ENCODE measurements around the gene CDH22. TPM values are rescaled to one million over a fixed set of nuclear protein-coding genes. Genes with fewer than 3 reads are reported as not detected.

CDH22 gene
- total RNA-seq, 1 donor from 2014 or later = 0.13 TPM

DNA sequence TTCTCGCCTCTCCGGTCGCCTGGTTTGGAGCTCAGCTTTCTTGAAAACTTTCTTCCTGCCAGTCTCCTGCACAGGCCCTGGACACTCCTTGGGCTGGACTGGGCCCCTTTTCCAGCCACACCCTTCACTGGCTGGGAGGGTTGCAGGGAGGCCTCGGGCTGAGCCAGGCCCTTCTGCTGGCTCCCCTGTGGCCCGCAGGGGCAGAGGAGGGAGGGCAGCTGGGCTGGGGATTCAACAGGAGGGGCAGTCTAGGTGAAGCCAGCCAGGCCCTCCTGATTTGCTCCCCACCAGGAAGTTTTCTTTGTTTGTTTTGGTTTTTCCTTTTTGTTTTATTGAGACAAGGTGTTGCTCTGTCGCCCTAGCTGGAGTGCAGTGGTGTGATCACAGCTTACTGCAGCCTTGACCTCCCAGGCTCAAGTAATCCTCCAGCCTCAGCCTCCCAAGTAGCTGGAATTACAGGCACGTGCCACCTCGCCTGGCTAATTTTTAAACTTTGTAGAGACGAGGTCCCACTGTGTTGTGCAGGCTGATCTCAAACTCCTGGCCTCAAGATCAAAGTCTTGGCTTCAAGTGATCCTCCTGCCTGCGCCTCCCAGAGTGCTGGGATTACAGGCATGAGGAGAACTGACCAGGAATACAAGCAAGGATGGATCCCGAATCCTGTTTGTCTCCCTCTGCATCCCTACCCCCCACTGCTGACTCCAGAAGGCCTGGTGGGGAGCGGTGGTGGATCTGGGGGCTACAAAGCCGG, 23.5 kb upstream of the CDH22 start:
- Mint-ChIP-seq H3K27ac (no peak overlapping the region), H3K36me3 (no peaks in the 10 kb centered on the region), H3K4me1 (peaks cover 75% of the 10 kb centered on the region), H3K4me3 (no peak overlapping the region), H3K9me3 (no peaks in the 10 kb centered on the region), H3K27me3 (ENCODE audit: insufficient read depth, low read depth) (peaks cover 24% of the 10 kb centered on the region)
- H3K79me2 ChIP-seq (ENCODE audit: low read depth) = no peaks in the 10 kb centered on the region
- no peak overlapping the region for H3K9ac ChIP-seq
- TF ChIP-seq EZH2 (IDR thresholded peaks at IDR 0.05) (no peak), EZH2phosphoT487 (IDR thresholded peaks at IDR 0.05) (no peak)
- TF ChIP-seq, protein P1, sequence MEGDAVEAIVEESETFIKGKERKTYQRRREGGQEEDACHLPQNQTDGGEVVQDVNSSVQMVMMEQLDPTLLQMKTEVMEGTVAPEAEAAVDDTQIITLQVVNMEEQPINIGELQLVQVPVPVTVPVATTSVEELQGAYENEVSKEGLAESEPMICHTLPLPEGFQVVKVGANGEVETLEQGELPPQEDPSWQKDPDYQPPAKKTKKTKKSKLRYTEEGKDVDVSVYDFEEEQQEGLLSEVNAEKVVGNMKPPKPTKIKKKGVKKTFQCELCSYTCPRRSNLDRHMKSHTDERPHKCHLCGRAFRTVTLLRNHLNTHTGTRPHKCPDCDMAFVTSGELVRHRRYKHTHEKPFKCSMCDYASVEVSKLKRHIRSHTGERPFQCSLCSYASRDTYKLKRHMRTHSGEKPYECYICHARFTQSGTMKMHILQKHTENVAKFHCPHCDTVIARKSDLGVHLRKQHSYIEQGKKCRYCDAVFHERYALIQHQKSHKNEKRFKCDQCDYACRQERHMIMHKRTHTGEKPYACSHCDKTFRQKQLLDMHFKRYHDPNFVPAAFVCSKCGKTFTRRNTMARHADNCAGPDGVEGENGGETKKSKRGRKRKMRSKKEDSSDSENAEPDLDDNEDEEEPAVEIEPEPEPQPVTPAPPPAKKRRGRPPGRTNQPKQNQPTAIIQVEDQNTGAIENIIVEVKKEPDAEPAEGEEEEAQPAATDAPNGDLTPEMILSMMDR (IDR thresholded peaks at IDR 0.05) = no peak
- no peak overlapping the region for H3K4me3 ChIP-seq
- peak overlapping the region; percentile 3 for H3K4me2 ChIP-seq
- H3K9me3 ChIP-seq (ENCODE audit: low read depth) = no peaks in the 10 kb centered on the region
- H3K27me3 ChIP-seq = no peaks in the 10 kb centered on the region
- H3K36me3 ChIP-seq = no peaks in the 10 kb centered on the region
- peaks cover 46% of the 10 kb centered on the region for H3K4me1 ChIP-seq
- peaks cover 20% of the 10 kb centered on the region for H3F3A ChIP-seq (ENCODE audit: low read depth)
- H3K27ac ChIP-seq = no peak overlapping the region
- no peak overlapping the region for H2AFZ ChIP-seq (replicated peaks)
- H4K20me1 ChIP-seq (ENCODE audit: low read depth) = no peaks in the 10 kb centered on the region
- no peak for DNase-seq (ENCODE audit: low spot score)

DNA sequence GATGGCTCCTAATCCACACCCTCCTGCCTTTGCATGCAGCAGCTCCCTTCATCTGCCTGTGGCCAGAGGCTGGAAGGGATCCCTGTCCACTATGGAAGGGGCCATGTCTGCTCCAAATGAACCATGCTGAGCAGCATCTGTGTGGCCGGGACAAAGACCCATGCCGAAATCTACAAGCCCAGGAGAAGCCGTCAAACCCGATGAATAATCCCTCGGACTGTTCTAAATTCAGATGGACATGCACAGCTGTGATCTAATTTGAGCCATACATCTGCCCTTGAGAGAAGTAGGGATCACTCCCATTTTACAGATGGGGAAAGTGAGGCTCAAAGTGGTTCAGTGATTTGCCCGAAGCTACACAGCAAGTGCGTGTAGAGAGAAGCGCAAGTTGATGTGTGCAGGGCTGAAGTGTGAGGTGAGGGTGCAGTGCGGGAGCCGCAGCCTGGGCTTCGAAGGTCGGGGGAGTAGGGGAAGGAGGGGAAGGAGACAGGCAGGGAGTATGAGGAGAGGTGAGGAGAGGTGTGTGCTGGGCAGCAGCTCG, 22.6 kb upstream of the CDH22 start:
- TF ChIP-seq EZH2phosphoT487 (IDR thresholded peaks at IDR 0.05) (no peak), EZH2 (IDR thresholded peaks at IDR 0.05) (no peak)
- TF ChIP-seq, protein P1 (IDR thresholded peaks at IDR 0.05) = no peak
- H3K9ac ChIP-seq = no peak overlapping the region
- H3K9me3 ChIP-seq (ENCODE audit: low read depth) = no peaks in the 10 kb centered on the region
- Mint-ChIP-seq H3K4me3 (no peak overlapping the region), H3K4me1 (peaks cover 72% of the 10 kb centered on the region), H3K9me3 (no peaks in the 10 kb centered on the region), H3K27ac (peak overlapping the region; percentile 15), H3K36me3 (no peaks in the 10 kb centered on the region), H3K27me3 (ENCODE audit: insufficient read depth, low read depth) (peaks cover 23% of the 10 kb centered on the region)
- no peak overlapping the region for H2AFZ ChIP-seq (replicated peaks)
- H3K36me3 ChIP-seq = no peaks in the 10 kb centered on the region
- no peaks in the 10 kb centered on the region for H4K20me1 ChIP-seq (ENCODE audit: low read depth)
- no peak for DNase-seq (ENCODE audit: low spot score)
- no peak overlapping the region for H3K4me2 ChIP-seq
- no peak overlapping the region for H3K4me3 ChIP-seq
- no peaks in the 10 kb centered on the region for H3K79me2 ChIP-seq (ENCODE audit: low read depth)
- H3F3A ChIP-seq (ENCODE audit: low read depth) = peaks cover 20% of the 10 kb centered on the region
- H3K27me3 ChIP-seq = no peaks in the 10 kb centered on the region
- H3K27ac ChIP-seq = no peak overlapping the region
- peaks cover 47% of the 10 kb centered on the region for H3K4me1 ChIP-seq

DNA sequence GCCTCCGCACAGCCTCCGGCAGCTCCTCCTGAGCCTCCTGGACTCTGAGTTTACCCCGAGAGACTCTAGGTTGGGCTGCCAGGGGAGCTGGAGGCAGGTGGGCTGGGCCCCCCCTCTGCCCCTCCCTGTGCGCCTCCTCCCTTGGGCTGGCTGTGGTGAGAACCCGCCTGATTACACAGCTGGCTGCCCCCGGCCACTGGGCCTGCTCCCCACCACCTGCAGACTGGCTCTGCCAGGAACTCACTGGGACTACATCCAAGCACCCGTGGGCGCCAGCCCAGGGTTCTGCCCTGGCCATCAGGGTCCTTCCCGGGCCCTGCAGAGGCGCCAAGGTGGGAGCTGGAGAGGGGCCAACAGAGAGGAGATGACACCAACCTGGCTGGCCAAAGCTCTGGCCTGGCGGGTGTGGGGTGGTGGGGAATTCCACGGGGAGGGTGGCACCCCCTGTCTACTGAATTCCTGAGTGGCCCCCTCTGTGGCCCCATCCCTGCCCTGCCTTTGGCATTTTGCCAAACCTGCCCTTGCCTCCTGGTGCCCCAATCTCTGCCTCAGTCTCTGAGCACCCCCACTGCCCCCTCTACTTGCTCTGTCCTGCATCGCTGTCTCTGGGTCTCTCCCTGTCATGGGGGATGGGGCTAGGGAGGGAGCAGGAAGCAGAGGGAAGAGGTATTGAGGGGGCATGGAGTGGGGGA, 21.9 kb upstream of the CDH22 start:
- Histone ChIP-seq H2AFZ (replicated peaks) (no peak overlapping the region), H3K9ac (no peak overlapping the region), H3K9me3 (ENCODE audit: low read depth) (no peaks in the 10 kb centered on the region), H4K20me1 (ENCODE audit: low read depth) (no peaks in the 10 kb centered on the region), H3K4me2 (no peak overlapping the region), H3K27me3 (no peaks in the 10 kb centered on the region), H3F3A (ENCODE audit: low read depth) (peaks cover 20% of the 10 kb centered on the region), H3K4me1 (peaks cover 51% of the 10 kb centered on the region), H3K27ac (no peak overlapping the region), H3K79me2 (ENCODE audit: low read depth) (no peaks in the 10 kb centered on the region), H3K36me3 (no peaks in the 10 kb centered on the region), H3K4me3 (no peak overlapping the region)
- no peak for TF ChIP-seq EZH2 (IDR thresholded peaks at IDR 0.05)
- no peak for TF ChIP-seq EZH2phosphoT487 (IDR thresholded peaks at IDR 0.05)
- TF ChIP-seq, protein P1 (IDR thresholded peaks at IDR 0.05) = no peak
- H3K9me3 Mint-ChIP-seq = no peaks in the 10 kb centered on the region
- no peak overlapping the region for H3K27ac Mint-ChIP-seq
- DNase-seq (ENCODE audit: low spot score) = no peak
- no peak overlapping the region for H3K4me3 Mint-ChIP-seq
- H3K27me3 Mint-ChIP-seq (ENCODE audit: insufficient read depth, low read depth) = peaks cover 26% of the 10 kb centered on the region
- H3K4me1 Mint-ChIP-seq = peaks cover 74% of the 10 kb centered on the region
- no peaks in the 10 kb centered on the region for H3K36me3 Mint-ChIP-seq
